GM18499 (cell line): ENCODE results near the gene CHCHD10.
"Not testable (repeated sequence)": the region's sequence is repeated elsewhere in the genome, so short reads cannot be mapped to it uniquely, and the experiment has no call there.

Experiments
- ATAC-seq: cut with Tn5 transposase; IDR thresholded peaks from one replicate; pipeline ENCODE4 v1.9.1; 2021; ENCODE audit warnings: moderate number of reproducible peaks; ENCODE audit not compliant: insufficient read depth, unreplicated experiment

Gene CHCHD10

GRCh38 chr22:23752090-23752691, 15.6 kb downstream of the CHCHD10 start:
- ATAC-seq = no peak

- ATAC-seq = no peak
These were observed 16.3 kb downstream of the CHCHD10 start for GRCh38 chr22:23751441-23751996.

GRCh38 chr22:23750714-23751440, 16.9 kb downstream of the CHCHD10 start, which contains the start of gene ZNF70:
TSS of gene ZNF70 (minus strand) at chr22:23751112. CDS start at chr22:23745140, 5,972 bp downstream.
- ATAC-seq = no peak

- no peak for ATAC-seq
These were observed 17.4 kb downstream of the CHCHD10 start for GRCh38 chr22:23750367-23750713.

GRCh38 chr22:23749841-23750301, 17.9 kb downstream of the CHCHD10 start:
- no peak for ATAC-seq

- ATAC-seq = no peak
These were observed 22.0 kb downstream of the CHCHD10 start for GRCh38 chr22:23745791-23746190.

- no peak for ATAC-seq
These were observed 23.3 kb downstream of the CHCHD10 start for GRCh38 chr22:23744485-23744884.

- no peak for ATAC-seq
These were observed 23.8 kb downstream of the CHCHD10 start for GRCh38 chr22:23744001-23744400.

GRCh38 chr22:23743303-23743705, 24.5 kb downstream of the CHCHD10 start:
- ATAC-seq = no peak

GRCh38 chr22:23742505-23743264, 25.1 kb downstream of the CHCHD10 start:
- no peak for ATAC-seq

GRCh38 chr22:23737696-23738095, 30.1 kb downstream of the CHCHD10 start:
- ATAC-seq = no peak

- ATAC-seq = not testable (repeated sequence)
These were observed 39.7 kb downstream of the CHCHD10 start for GRCh38 chr22:23728108-23728507.

- ATAC-seq = no peak
These were observed 45.0 kb downstream of the CHCHD10 start for GRCh38 chr22:23722724-23723123.

GRCh38 chr22:23722160-23722559, 45.6 kb downstream of the CHCHD10 start:
- no peak for ATAC-seq

GRCh38 chr22:23720855-23721254, 46.9 kb downstream of the CHCHD10 start:
- no peak for ATAC-seq

GRCh38 chr22:23718371-23719165, 49.2 kb downstream of the CHCHD10 start:
- no peak for ATAC-seq

GRCh38 chr22:23716811-23717801, 50.7 kb downstream of the CHCHD10 start:
- ATAC-seq = no peak
